Astrocyte (in vitro differentiated cells and primary cell): ENCODE measurements around the gene BMP7. TPM values are rescaled to one million over a fixed set of nuclear protein-coding genes. Genes with fewer than 3 reads are reported as not detected.

Source experiments
- DNase-seq: peaks from one replicate; pipeline ENCODE4 v3.0.0-alpha.2; 2010; ENCODE audit warnings: low read depth
- FAIRE-seq: peaks from 2 replicates; lab custom pipeline; 2011; peaks lifted over from hg19 to GRCh38; lab: Jason Lieb, UNC
- H2AFZ ChIP-seq: 2 replicates; pipeline ENCODE4 v1.6.0; 2012; ENCODE audit warnings: low read depth, low read length, inconsistent platforms
- H3K27ac ChIP-seq: 2 replicates; pipeline ENCODE4 v1.5.1; 2011; ENCODE audit warnings: low read depth, low read length, inconsistent platforms
- H3K27me3 ChIP-seq: 2 replicates; pipeline ENCODE4 v1.6.0; 2011; ENCODE audit warnings: low read length, inconsistent platforms; ENCODE audit not compliant: insufficient read depth
- H3K36me3 ChIP-seq: 2 replicates; pipeline ENCODE4 v1.5.1; 2011; ENCODE audit warnings: low read length, inconsistent platforms; ENCODE audit not compliant: insufficient read depth
- H3K4me1 ChIP-seq: 2 replicates; pipeline ENCODE4 v1.5.1; 2011; ENCODE audit warnings: low read length, inconsistent platforms; ENCODE audit not compliant: insufficient read depth
- H3K4me2 ChIP-seq: 2 replicates; pipeline ENCODE4 v1.6.0; 2012; ENCODE audit warnings: low read length, inconsistent platforms
- H3K4me3 ChIP-seq: 2 replicates; pipeline ENCODE4 v1.5.1; 2011; ENCODE audit warnings: low read depth, mild to moderate bottlenecking, low read length, inconsistent platforms; ENCODE audit not compliant: insufficient read depth
- H3K79me2 ChIP-seq: 2 replicates; pipeline ENCODE4 v1.6.0; 2012; ENCODE audit warnings: mild to moderate bottlenecking, low read length, inconsistent platforms; ENCODE audit not compliant: insufficient read depth
- H3K9ac ChIP-seq: 2 replicates; pipeline ENCODE4 v1.6.0; 2012; ENCODE audit warnings: mild to moderate bottlenecking, low read length, inconsistent platforms
- H3K9me3 ChIP-seq: 2 replicates; pipeline ENCODE4 v1.5.1; 2012; ENCODE audit warnings: low read depth, mild to moderate bottlenecking, low read length, inconsistent platforms; ENCODE audit not compliant: insufficient read depth
- H4K20me1 ChIP-seq: 2 replicates; pipeline ENCODE4 v1.6.0; 2012; ENCODE audit warnings: low read length, inconsistent platforms; ENCODE audit not compliant: insufficient read depth
- H3K27ac Mint-ChIP-seq: one replicate; pipeline ENCODE4 v1.8.0; 2021; ENCODE audit warnings: mild to moderate bottlenecking, mixed read lengths; ENCODE audit not compliant: unreplicated experiment
- H3K27me3 Mint-ChIP-seq: one replicate; pipeline ENCODE4 v1.8.0; 2021; ENCODE audit warnings: low read depth, mixed read lengths; ENCODE audit not compliant: unreplicated experiment
- H3K36me3 Mint-ChIP-seq: one replicate; pipeline ENCODE4 v1.8.0; 2021; ENCODE audit warnings: low read depth, mixed read lengths; ENCODE audit not compliant: unreplicated experiment
- H3K4me1 Mint-ChIP-seq: one replicate; pipeline ENCODE4 v1.8.0; 2021; ENCODE audit warnings: low read depth, mixed read lengths; ENCODE audit not compliant: unreplicated experiment
- H3K4me3 Mint-ChIP-seq: one replicate; pipeline ENCODE4 v1.8.0; 2021; ENCODE audit warnings: mild to moderate bottlenecking, moderate library complexity, mixed read lengths; ENCODE audit not compliant: unreplicated experiment
- H3K9me3 Mint-ChIP-seq: one replicate; pipeline ENCODE4 v1.8.0; 2021; ENCODE audit warnings: mild to moderate bottlenecking, mixed read lengths; ENCODE audit not compliant: unreplicated experiment
- CTCF ChIP-seq: IDR thresholded peaks from 2 replicates; pipeline ENCODE4 v1.5.1; 2011; ENCODE audit warnings: low read depth, mild to moderate bottlenecking, inconsistent platforms, low read length, moderate library complexity; ENCODE audit not compliant: insufficient read depth
- EZH2 ChIP-seq: IDR thresholded peaks from 2 replicates; pipeline ENCODE4 v1.6.1; 2012; ENCODE audit warnings: mild to moderate bottlenecking, low read length, inconsistent platforms; ENCODE audit not compliant: insufficient read depth
- total RNA-seq: library from RNA; stranded (reverse); gene quantifications from 2 replicates; pipeline ENCODE4 v1.2.1, GENCODE V29; 2021

Gene BMP7
- total RNA-seq, 1 donor from 2014 or later, result 15.3 TPM

GRCh38 chr20:57134804-57135203 lies 131.6 kb downstream of the BMP7 start:
- H3K4me1 Mint-ChIP-seq, result no peaks in the 10 kb centered on the region
- no peak overlapping the region for H3K9ac ChIP-seq

GRCh38 chr20:57133926-57134650 lies 132.4 kb downstream of the BMP7 start:
- H2AFZ ChIP-seq, result no peak overlapping the region
- Mint-ChIP-seq H3K27me3 (peaks cover 41% of the 10 kb centered on the region), H3K4me1 (no peaks in the 10 kb centered on the region), H3K4me3 (no peak overlapping the region), H3K36me3 (no peaks in the 10 kb centered on the region), H3K27ac (no peak overlapping the region), H3K9me3 (peaks cover 6% of the 10 kb centered on the region)
- TF ChIP-seq EZH2 (no peak), CTCF (no peak)
- H3K4me1 ChIP-seq, result no peaks in the 10 kb centered on the region
- no peaks in the 10 kb centered on the region for H3K79me2 ChIP-seq
- no peak overlapping the region for H3K27ac ChIP-seq
- H4K20me1 ChIP-seq, result no peaks in the 10 kb centered on the region
- DNase-seq, result no peak
- no peaks in the 10 kb centered on the region for H3K9me3 ChIP-seq
- no peak overlapping the region for H3K4me3 ChIP-seq
- H3K36me3 ChIP-seq, result no peaks in the 10 kb centered on the region
- peaks cover 10% of the 10 kb centered on the region for H3K27me3 ChIP-seq
- FAIRE-seq, result no peak
- H3K4me2 ChIP-seq, result no peak overlapping the region
- no peak overlapping the region for H3K9ac ChIP-seq

More at GRCh38 chr20:57134804-57135203, 131.6 kb downstream of the BMP7 start:
- no peaks in the 10 kb centered on the region for H3K9me3 ChIP-seq
- DNase-seq, result no peak
- Mint-ChIP-seq H3K27me3 (peaks cover 40% of the 10 kb centered on the region), H3K27ac (no peak overlapping the region), H3K9me3 (peaks cover 6% of the 10 kb centered on the region), H3K36me3 (no peaks in the 10 kb centered on the region), H3K4me3 (no peak overlapping the region)
- H3K4me2 ChIP-seq, result no peak overlapping the region
- H3K4me3 ChIP-seq, result no peak overlapping the region
- H3K79me2 ChIP-seq, result no peaks in the 10 kb centered on the region
- no peaks in the 10 kb centered on the region for H3K36me3 ChIP-seq
- TF ChIP-seq CTCF (no peak), EZH2 (no peak)
- no peaks in the 10 kb centered on the region for H3K4me1 ChIP-seq
- no peaks in the 10 kb centered on the region for H4K20me1 ChIP-seq
- no peak overlapping the region for H2AFZ ChIP-seq
- H3K27ac ChIP-seq, result no peak overlapping the region
- no peak for FAIRE-seq
- peaks cover 14% of the 10 kb centered on the region for H3K27me3 ChIP-seq
